Dedifferentiated amniotic fluid mesenchymal stem cell (primary cell): ENCODE results near the gene CEND1.

Source experiments
- DNase-seq: peaks from one replicate; pipeline ENCODE4 v3.0.0-alpha.2; 2016; ENCODE audit errors: extremely low spot score

Gene CEND1

GRCh38 chr11:827146-827896 lies 37.4 kb upstream of the CEND1 start:
- no peak for DNase-seq

GRCh38 chr11:826836-827145 lies 36.9 kb upstream of the CEND1 start:
- DNase-seq = no peak

GRCh38 chr11:826227-826621 lies 36.3 kb upstream of the CEND1 start:
- no peak for DNase-seq

- no peak for DNase-seq
These were observed 35.7 kb upstream of the CEND1 start for GRCh38 chr11:825366-826226.

GRCh38 chr11:824942-825341 lies 35.1 kb upstream of the CEND1 start:
- no peak for DNase-seq

GRCh38 chr11:824292-824880 lies 34.5 kb upstream of the CEND1 start:
- no peak for DNase-seq

GRCh38 chr11:823441-824291 lies 33.8 kb upstream of the CEND1 start:
- no peak for DNase-seq

- DNase-seq = no peak
These were observed 31.9 kb upstream of the CEND1 start for GRCh38 chr11:821512-822371.

GRCh38 chr11:820655-821511 lies 31.0 kb upstream of the CEND1 start:
- DNase-seq = peak; percentile 50

- DNase-seq = peak; percentile 19
These were observed 30.2 kb upstream of the CEND1 start for GRCh38 chr11:819943-820649.

- peak; percentile 75 for DNase-seq
These were observed 29.4 kb upstream of the CEND1 start for GRCh38 chr11:819129-819931.

GRCh38 chr11:818396-819128 lies 28.7 kb upstream of the CEND1 start, which contains the start of gene PNPLA2:
PNPLA2 (plus strand) TSS chr11:818914; CDS start chr11:819719, 805 bp downstream.
- no peak for DNase-seq

GRCh38 chr11:816433-816779 lies 26.5 kb upstream of the CEND1 start:
- no peak for DNase-seq

- no peak for DNase-seq
These were observed 26.0 kb upstream of the CEND1 start for GRCh38 chr11:815675-816432.

GRCh38 chr11:813456-814096 lies 23.7 kb upstream of the CEND1 start:
- no peak for DNase-seq

- no peak for DNase-seq
These were observed 23.2 kb upstream of the CEND1 start for GRCh38 chr11:813072-813455.

GRCh38 chr11:812390-812789 lies 22.5 kb upstream of the CEND1 start:
- no peak for DNase-seq
